HG02623 (cell line): Measurements from ENCODE around the gene CBS.
"Not testable (repeated sequence)": the region's sequence is repeated elsewhere in the genome, so short reads cannot be mapped to it uniquely, and the experiment has no call there.

Source experiments
- ATAC-seq: cut with Tn5 transposase; IDR thresholded peaks from one replicate; pipeline ENCODE4 v1.9.1; 2021; ENCODE audit warnings: moderate library complexity; ENCODE audit not compliant: unreplicated experiment

CBS gene

GRCh38 chr21:43075170-43076022 lies at the start of gene CBS:
Gene CBS (minus strand): TSS chr21:43075835. CDS start chr21:43072193, 3,642 bp downstream.
- not testable (repeated sequence) for ATAC-seq

GRCh38 chr21:43115956-43116355 lies 40.3 kb upstream of the CBS start:
- not testable (repeated sequence) for ATAC-seq

- not testable (repeated sequence) for ATAC-seq
Measured at GRCh38 chr21:43114483-43114882, 38.8 kb upstream of the CBS start.

GRCh38 chr21:43109006-43109405 lies 33.4 kb upstream of the CBS start:
- ATAC-seq: not testable (repeated sequence)

- not testable (repeated sequence) for ATAC-seq
Measured at GRCh38 chr21:43108177-43108576, 32.5 kb upstream of the CBS start.

GRCh38 chr21:43107794-43108137 lies 32.1 kb upstream of the CBS start:
- not testable (repeated sequence) for ATAC-seq

- peak; percentile 67 for ATAC-seq
Measured at GRCh38 chr21:43106965-43107793, 31.5 kb upstream of the CBS start, which contains the start of gene U2AF1. Gene U2AF1 (minus strand): TSS chr21:43107570. CDS start chr21:43107494, 76 bp downstream.

GRCh38 chr21:43104642-43105041 lies 29.0 kb upstream of the CBS start:
- not testable (repeated sequence) for ATAC-seq

GRCh38 chr21:43102281-43102680 lies 26.6 kb upstream of the CBS start:
- not testable (repeated sequence) for ATAC-seq

GRCh38 chr21:43101676-43102075 lies 26.0 kb upstream of the CBS start:
- not testable (repeated sequence) for ATAC-seq

- not testable (repeated sequence) for ATAC-seq
Measured at GRCh38 chr21:43101000-43101399, 25.4 kb upstream of the CBS start.

- not testable (repeated sequence) for ATAC-seq
Measured at GRCh38 chr21:43091979-43092614, 16.5 kb upstream of the CBS start.

GRCh38 chr21:43090947-43091346 lies 15.3 kb upstream of the CBS start:
- ATAC-seq: not testable (repeated sequence)

GRCh38 chr21:43089463-43089862 lies 13.8 kb upstream of the CBS start:
- ATAC-seq: not testable (repeated sequence)

GRCh38 chr21:43082587-43083300 lies 7.1 kb upstream of the CBS start:
- ATAC-seq: not testable (repeated sequence)

GRCh38 chr21:43076643-43077042 lies 1.0 kb upstream of the CBS start:
- ATAC-seq: not testable (repeated sequence)

GRCh38 chr21:43076023-43076637 lies 495 bp upstream of the CBS start:
- ATAC-seq: not testable (repeated sequence)

- not testable (repeated sequence) for ATAC-seq
Measured at GRCh38 chr21:43074401-43075169, 1.1 kb downstream of the CBS start.

GRCh38 chr21:43072742-43073141 lies 2.9 kb downstream of the CBS start:
- ATAC-seq: not testable (repeated sequence)
